Epithelial cell of esophagus (primary cell): ENCODE measurements around the gene ZBTB9.
A peak's percentile ranks its signal among the peaks of the same experiment; 100 is the strongest.

Experiments
- DNase-seq: peaks from one replicate; pipeline ENCODE4 v3.0.0; 2010; ENCODE audit warnings: low read depth
- H3K4me3 ChIP-seq: 2 replicates; pipeline ENCODE4 v1.5.1; 2011; ENCODE audit warnings: mild to moderate bottlenecking, low read length, control low read depth
- TF ChIP-seq, protein P1 (sequence below): IDR thresholded peaks from 2 replicates; pipeline ENCODE4 v1.5.1; 2011; ENCODE audit warnings: low read depth, mild to moderate bottlenecking, low read length, control low read depth, inconsistent platforms; ENCODE audit not compliant: insufficient read depth; ENCODE audit errors: missing control alignments

ZBTB9 gene

DNA sequence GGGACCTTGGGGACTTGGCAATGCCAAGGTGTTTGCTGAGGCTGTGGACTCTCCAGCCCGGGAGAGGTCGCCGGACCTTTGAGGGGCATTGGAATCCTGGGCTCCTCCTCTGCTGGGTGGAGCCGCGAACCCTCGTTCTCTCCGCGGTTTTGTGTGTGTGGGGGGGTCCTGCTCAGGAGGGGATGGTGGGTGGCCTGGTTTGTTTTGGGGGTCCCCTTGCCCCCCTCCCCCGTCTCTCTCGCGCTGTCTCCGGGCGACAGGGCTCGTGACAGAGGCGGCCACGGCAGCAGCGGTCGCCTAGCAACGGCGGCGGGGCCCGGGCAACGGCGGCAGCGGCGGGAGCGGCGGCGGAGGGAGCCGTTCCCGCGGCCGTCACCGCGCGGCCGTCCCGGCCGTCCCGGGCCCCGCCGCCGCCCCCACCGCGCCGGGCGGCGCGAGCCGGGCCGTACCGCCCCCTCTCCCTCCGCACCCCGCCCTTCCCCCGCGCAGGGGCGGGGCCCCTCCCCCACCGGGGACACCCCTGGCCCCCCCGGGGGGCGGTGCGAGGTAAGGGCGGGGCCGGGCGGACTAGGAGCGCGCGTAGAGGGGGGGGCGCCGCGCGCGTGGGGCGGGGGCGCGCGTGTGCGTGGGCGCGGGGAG is 26.7 kb upstream of the ZBTB9 start:
- DNase-seq: peak; percentile 19
- H3K4me3 ChIP-seq: peak overlapping the region; percentile 57
- TF ChIP-seq, protein P1, sequence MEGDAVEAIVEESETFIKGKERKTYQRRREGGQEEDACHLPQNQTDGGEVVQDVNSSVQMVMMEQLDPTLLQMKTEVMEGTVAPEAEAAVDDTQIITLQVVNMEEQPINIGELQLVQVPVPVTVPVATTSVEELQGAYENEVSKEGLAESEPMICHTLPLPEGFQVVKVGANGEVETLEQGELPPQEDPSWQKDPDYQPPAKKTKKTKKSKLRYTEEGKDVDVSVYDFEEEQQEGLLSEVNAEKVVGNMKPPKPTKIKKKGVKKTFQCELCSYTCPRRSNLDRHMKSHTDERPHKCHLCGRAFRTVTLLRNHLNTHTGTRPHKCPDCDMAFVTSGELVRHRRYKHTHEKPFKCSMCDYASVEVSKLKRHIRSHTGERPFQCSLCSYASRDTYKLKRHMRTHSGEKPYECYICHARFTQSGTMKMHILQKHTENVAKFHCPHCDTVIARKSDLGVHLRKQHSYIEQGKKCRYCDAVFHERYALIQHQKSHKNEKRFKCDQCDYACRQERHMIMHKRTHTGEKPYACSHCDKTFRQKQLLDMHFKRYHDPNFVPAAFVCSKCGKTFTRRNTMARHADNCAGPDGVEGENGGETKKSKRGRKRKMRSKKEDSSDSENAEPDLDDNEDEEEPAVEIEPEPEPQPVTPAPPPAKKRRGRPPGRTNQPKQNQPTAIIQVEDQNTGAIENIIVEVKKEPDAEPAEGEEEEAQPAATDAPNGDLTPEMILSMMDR: no peak

DNA sequence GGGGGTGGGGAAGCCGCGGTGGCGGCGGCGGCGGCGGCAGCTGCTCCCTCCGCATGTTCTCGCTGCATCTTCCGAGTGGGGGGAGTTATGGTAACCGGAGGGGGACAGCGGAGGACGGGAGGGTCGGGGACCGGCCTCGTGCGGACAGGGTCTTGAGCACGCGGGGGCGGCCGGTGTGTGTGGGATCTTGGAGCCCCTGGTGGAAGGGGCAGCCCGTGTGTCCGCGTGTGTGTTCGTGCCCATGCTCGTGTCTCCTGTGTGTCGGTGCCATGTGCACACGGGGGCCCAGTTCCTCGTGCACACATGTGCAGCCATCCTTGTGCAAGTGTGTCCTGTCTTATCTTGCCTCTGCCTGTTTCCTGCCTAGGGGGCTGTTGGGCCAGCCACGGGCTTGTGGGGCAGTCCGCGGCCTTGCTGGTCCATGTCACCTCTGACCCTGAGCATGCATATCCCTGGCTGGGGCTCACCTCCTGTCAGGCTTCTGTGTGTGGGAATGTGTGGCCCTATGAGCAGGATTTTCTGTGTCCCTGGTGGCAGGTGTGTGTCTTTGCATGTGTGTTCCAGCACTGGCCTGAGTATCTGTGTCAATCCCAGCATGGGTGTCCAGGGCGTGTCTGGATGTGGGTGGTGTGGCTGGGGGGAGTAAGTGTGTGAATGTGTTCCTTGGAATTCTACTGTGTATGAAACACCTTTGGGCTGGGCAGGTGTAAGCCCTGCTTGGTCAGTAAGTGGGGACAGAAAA is 26.0 kb upstream of the ZBTB9 start:
- peak; percentile 70 for DNase-seq
- peak overlapping the region; percentile 53 for H3K4me3 ChIP-seq
- TF ChIP-seq, protein P1: peak; percentile 66

DNA sequence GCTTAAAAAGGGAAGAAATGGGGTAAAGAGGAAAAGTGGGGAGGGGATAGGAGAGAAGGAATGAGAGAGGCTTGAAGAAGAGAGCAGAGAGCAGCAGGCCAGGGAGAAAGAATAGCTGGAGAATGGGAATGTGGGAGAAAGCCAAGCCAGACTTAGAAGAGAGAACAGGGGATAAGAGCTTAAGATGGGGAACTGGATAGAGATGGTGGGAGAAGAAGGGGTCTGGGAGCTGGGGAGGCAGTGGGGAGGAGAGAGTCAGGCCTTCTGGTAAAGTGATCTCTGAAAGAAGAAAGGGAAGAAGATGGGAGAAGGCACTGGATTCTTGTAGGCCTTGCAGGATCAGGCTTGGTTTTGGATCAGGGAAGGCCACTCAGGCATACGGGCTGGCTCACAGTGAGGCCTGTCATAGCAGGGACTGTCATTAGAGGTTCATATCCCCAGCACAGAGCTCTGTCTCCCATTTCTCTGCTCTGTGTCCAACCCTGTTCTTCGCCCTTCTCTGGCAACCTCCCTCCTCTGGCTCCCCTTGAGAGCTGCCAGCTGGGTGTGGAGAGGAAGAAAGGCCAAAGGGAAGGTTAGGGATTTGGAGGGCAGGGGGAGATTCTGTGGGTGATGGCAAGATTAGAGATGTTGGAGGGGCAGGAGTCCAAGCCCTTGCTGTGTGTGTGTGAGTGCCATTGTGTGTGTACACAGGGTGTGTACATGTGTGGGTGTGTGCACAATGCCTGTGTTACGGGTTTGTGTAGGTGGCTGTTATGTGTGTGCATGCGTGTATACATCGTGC is 25.2 kb upstream of the ZBTB9 start:
- TF ChIP-seq, protein P1: no peak

DNA sequence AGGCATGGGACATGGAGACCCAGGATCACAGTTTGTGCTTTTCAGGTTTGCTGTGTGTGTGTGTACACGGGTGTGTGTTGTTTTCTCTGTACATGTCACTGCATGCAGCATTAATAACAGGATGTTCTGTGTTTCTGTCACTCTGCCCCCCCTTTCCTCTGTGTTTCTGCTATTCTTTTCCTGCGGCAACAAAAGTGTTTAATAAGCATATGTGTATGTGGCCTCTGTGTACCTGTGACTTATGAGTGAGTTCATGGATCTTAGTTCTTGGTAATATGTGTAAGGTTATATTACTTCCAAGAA is 24.7 kb upstream of the ZBTB9 start:
- H3K4me3 ChIP-seq: no peak overlapping the region
- TF ChIP-seq, protein P1: no peak
- DNase-seq: peak; percentile 46

More for the DNA sequence above, 25.2 kb upstream of the ZBTB9 start:
- no peak for DNase-seq
- no peak overlapping the region for H3K4me3 ChIP-seq

DNA sequence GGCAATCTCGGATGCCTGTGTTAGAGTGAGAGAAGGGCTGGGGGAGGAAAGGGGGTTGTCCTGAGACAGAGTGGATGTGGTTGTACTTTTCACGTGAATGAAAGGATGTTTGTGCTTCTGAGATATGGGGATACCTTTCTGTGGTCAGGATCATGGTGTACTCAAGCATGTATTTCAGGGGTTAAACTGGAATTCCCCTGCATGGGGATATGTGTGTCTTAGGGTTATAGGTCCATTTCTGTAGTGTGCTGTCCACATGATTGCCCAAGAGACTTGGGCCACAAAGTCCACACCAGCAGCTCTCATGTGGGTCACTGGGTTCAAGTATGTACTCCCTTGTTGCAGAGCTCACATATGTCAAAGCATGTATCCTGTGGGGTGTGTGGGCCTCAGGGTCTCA is 24.0 kb upstream of the ZBTB9 start:
- TF ChIP-seq, protein P1: no peak
- no peak overlapping the region for H3K4me3 ChIP-seq
- no peak for DNase-seq

DNA sequence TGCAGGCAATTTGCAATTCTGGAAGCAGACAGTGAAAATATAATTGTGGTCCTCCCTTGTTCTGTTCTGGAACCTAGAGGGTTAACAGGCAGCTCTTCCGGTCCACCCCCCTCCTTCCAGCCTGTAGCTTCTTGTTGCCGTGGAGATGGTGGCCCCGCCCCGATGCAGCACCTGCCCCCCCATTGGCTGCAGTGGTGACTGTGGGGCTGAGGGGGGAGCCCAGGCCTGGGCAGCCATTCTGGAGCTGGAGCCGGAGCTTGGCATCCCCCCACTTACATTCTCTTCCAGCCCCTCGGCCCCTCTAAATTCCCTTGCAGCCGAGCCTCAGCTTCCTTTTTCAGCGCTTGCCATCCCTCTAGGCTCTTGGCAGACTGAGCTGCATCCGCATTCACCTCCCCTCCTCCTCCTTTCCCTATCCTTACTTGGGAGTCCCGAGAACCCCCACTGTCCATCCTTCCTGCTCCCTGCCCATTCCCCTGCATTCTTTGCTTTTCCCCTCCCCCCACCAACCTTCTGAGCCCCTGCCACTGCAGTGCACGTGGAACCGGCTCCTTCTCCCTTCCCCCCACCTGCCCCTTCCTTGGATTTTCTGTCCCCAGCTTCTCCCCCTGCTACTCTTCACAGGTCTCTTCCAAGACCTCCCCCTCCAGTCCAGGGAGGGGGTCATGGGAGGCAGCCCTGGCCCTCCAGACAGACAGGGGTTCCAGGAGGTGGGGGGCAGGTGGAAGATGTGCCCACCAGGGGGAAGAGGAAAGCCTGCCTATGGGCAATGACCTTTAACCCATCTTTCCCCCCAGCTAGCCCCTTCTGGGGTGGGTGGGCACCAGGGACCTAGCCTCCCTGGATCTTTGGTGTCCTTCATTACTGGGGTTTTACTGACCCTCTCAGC is 23.1 kb upstream of the ZBTB9 start:
- TF ChIP-seq, protein P1: no peak
- DNase-seq: peak; percentile 53
- no peak overlapping the region for H3K4me3 ChIP-seq
